Measurements from ENCODE around the gene FCHSD2. TPM values are rescaled to one million over a fixed set of nuclear protein-coding genes. Genes with fewer than 3 reads are reported as not detected.

The FCHSD2 gene
- total and polyA plus RNA-seq, 5 experiments from 2014 or later = 11.8 to 70.0 (median 15.6) TPM

GRCh38 chr11:72838691-72839305, 303.3 kb downstream of the FCHSD2 start:
- Mint-ChIP-seq H3K4me1 (peaks cover 0 to 3% (median under 1%) of the 10 kb centered on the region in 4 donors), H3K27ac (peak overlapping the region in 7 of 10 donors; percentile 1 to 73 (median 40)), H3K27me3 (no peaks in the 10 kb centered on the region), H3K4me3 (no peak overlapping the region), H3K36me3 (peaks cover 4 to 74% (median 9%) of the 10 kb centered on the region in 3 donors), H3K9me3 (no peaks in the 10 kb centered on the region)
- no peak for ATAC-seq
- DNase-seq = no peak
- POLR2A ChIA-PET = interaction anchor here (0.7 kb wide), 1 partner anchor 11 kb away, joined by 3 read pairs; no protein-coding TSS in a partner anchor

- ATAC-seq = no peak
- peak in 1 of 10 donors; percentile 34 for DNase-seq
- H3K27ac Mint-ChIP-seq = peak overlapping the region in 6 of 10 donors; percentile 1 to 53 (median 37)
- POLR2A ChIA-PET = no interaction called here
- peaks cover 4 to 17% (median 7%) of the 10 kb centered on the region in 4 donors for H3K4me1 Mint-ChIP-seq
- H3K9me3 Mint-ChIP-seq = no peaks in the 10 kb centered on the region
- peaks cover 0 to 48% (median 9%) of the 10 kb centered on the region in 3 donors for H3K36me3 Mint-ChIP-seq
- H3K27me3 Mint-ChIP-seq = no peaks in the 10 kb centered on the region
- no peak overlapping the region for H3K4me3 Mint-ChIP-seq
These were observed 306.0 kb downstream of the FCHSD2 start for GRCh38 chr11:72836111-72836510.

GRCh38 chr11:72834905-72835304, 307.2 kb downstream of the FCHSD2 start:
- Mint-ChIP-seq H3K36me3 (peaks cover 0 to 41% (median 4%) of the 10 kb centered on the region in 3 donors), H3K27me3 (no peaks in the 10 kb centered on the region), H3K4me1 (peaks cover 5 to 17% (median 9%) of the 10 kb centered on the region in 4 donors), H3K4me3 (no peak overlapping the region), H3K27ac (peak overlapping the region in 8 of 10 donors; percentile 56 to 82 (median 70)), H3K9me3 (no peaks in the 10 kb centered on the region)
- ATAC-seq (no peak), DNase-seq (no peak)
- POLR2A ChIA-PET = interaction anchor here (0.6 to 1.1 kb wide), 2 partner anchors 99 to 110 kb away, joined by 3 to 4 read pairs; no protein-coding TSS in a partner anchor

- ATAC-seq = no peak
- no peak overlapping the region for H3K4me3 Mint-ChIP-seq
- H3K27ac Mint-ChIP-seq = peak overlapping the region in 6 of 10 donors; percentile 11 to 83 (median 37)
- no peaks in the 10 kb centered on the region for H3K27me3 Mint-ChIP-seq
- no peak for DNase-seq
- POLR2A ChIA-PET = interaction anchor here (0.6 to 0.7 kb wide), 2 partner anchors 24 to 103 kb away, joined by 3 read pairs; no protein-coding TSS in a partner anchor
- no peaks in the 10 kb centered on the region for H3K9me3 Mint-ChIP-seq
- H3K36me3 Mint-ChIP-seq = peaks cover 0 to 40% (median 4%) of the 10 kb centered on the region in 3 donors
- peaks cover 6 to 17% (median 7%) of the 10 kb centered on the region in 4 donors for H3K4me1 Mint-ChIP-seq
These were observed 308.2 kb downstream of the FCHSD2 start for GRCh38 chr11:72833811-72834493.

DNA sequence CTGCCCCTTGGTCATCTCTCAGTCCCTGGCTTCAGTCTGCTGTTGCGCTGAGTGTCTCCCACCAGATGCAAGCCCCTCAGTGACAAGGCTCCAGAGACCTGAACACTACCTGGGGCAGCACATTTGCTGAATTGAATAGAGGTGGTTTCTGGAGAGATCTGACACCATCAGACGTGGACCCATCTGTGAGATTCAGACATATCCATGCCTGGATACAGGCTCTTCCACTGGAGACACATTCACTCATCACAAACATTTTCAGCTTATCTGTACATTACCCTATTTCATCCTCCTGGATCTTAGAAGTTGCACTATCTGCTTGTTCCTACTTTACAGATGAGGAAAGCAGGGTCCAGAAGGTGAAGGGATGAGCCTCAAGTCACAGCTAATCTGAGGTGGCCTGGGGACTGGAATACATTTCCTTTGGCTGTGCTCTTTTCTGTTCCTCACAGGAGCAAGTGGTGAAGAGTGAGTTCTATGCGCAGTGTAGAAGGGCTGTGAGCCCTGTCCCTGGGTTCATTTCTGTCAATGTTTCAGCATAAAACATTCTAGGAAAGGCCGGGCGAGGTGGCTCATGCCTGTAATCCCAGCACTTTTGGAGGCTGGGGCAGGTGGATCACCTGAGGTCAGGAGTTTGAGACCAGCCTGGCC, 308.9 kb downstream of the FCHSD2 start:
- Mint-ChIP-seq H3K36me3 (peaks cover 0 to 33% (median 2%) of the 10 kb centered on the region in 3 donors), H3K9me3 (no peaks in the 10 kb centered on the region), H3K4me1 (peaks cover 7 to 17% (median 9%) of the 10 kb centered on the region in 4 donors), H3K27me3 (no peaks in the 10 kb centered on the region), H3K4me3 (no peak overlapping the region), H3K27ac (peak overlapping the region in 9 of 10 donors; percentile 53 to 88 (median 74))
- ATAC-seq (no peak), DNase-seq (no peak)
- POLR2A ChIA-PET = no interaction called here

- H3K36me3 Mint-ChIP-seq = peaks cover 0 to 26% (median 2%) of the 10 kb centered on the region in 3 donors
- DNase-seq (no peak), ATAC-seq (no peak)
- no peaks in the 10 kb centered on the region for H3K9me3 Mint-ChIP-seq
- POLR2A ChIA-PET = interaction anchor here (0.6 to 1.7 kb wide), 4 partner anchors 14 to 345 kb away, joined by 3 to 7 read pairs (median 4); no protein-coding TSS in a partner anchor
- no peaks in the 10 kb centered on the region for H3K27me3 Mint-ChIP-seq
- no peak overlapping the region for H3K4me3 Mint-ChIP-seq
- peaks cover 7 to 18% (median 12%) of the 10 kb centered on the region in 4 donors for H3K4me1 Mint-ChIP-seq
- H3K27ac Mint-ChIP-seq = peak overlapping the region; percentile 43 to 88 (median 82)
These were observed 309.6 kb downstream of the FCHSD2 start for GRCh38 chr11:72832301-72833082.

- peaks cover 7 to 20% (median 12%) of the 10 kb centered on the region in 4 donors for H3K4me1 Mint-ChIP-seq
- no peak overlapping the region for H3K4me3 Mint-ChIP-seq
- POLR2A ChIA-PET = interaction anchor here (0.6 to 1.7 kb wide), 3 partner anchors 16 to 346 kb away, joined by 3 to 7 read pairs (median 4); no protein-coding TSS in a partner anchor
- H3K36me3 Mint-ChIP-seq = peaks cover 0 to 21% (median 0%) of the 10 kb centered on the region in 3 donors
- no peaks in the 10 kb centered on the region for H3K9me3 Mint-ChIP-seq
- peak; percentile 80 to 83 for ATAC-seq
- peak in 9 of 10 donors; percentile 21 to 69 (median 47) for DNase-seq
- peak overlapping the region; percentile 30 to 86 (median 71) for H3K27ac Mint-ChIP-seq
- no peaks in the 10 kb centered on the region for H3K27me3 Mint-ChIP-seq
These were observed 310.4 kb downstream of the FCHSD2 start for GRCh38 chr11:72831521-72832300.

DNA sequence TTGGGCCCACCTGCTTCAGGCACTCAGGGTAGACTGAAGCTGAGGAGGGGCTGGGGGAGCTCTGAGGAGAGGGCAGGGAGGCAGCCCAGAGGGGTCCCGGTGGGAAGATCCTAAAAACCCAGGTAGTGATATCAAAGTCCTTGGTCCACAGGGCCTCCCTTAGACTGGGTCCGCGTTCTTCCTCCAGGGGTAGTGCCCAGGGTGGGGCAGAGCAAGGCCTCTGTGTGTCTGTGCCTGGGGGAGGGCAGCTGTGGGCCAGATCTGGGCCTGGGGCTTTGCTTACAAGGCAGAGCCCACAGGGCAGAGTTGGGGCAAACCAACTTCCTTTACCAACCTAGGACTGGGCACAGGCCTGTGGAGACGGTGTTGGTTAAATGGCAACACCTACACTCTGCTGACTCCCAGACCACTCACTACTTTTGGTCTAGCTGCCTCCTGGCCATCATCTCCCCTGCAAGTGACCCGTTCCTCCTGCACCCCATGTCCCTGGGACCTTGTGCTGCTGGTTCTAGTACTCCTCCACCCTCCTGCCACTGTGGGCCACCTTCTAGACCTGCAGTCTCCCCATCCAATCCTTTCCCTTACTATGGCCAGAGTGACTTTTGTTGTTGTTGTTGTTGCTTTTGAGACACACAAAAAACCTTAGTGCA, 312.1 kb downstream of the FCHSD2 start:
- POLR2A ChIA-PET = interaction anchor here (1.5 kb wide), 1 partner anchor 312 kb away, joined by 4 read pairs; the partner anchor contains the start of gene FCHSD2
- peak overlapping the region; percentile 26 to 91 (median 71) for H3K27ac Mint-ChIP-seq
- ATAC-seq = no peak
- no peaks in the 10 kb centered on the region for H3K9me3 Mint-ChIP-seq
- peaks cover 0 to 13% (median 0%) of the 10 kb centered on the region in 3 donors for H3K36me3 Mint-ChIP-seq
- peaks cover 6 to 20% (median 13%) of the 10 kb centered on the region in 4 donors for H3K4me1 Mint-ChIP-seq
- no peak overlapping the region for H3K4me3 Mint-ChIP-seq
- no peaks in the 10 kb centered on the region for H3K27me3 Mint-ChIP-seq
- DNase-seq = no peak

DNA sequence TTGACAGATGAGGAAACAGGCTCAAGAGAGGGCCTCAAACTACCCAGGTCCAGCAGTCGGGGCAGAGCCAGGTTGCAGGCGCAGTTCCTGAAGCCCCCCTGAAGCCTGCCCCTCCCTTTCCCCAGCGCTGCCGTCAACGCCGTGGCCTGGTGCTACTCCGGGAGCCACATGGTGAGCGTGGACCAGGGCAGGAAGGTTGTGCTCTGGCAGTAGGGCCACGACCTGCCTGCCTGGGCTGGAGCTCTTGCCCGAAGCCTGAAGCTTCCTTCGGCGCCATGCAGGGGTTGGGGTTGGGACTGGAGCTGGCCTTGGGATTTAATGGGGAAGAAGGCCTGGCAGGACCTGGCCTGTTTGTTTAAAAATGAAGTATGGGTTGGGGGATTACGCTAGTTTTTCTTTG, 312.9 kb downstream of the FCHSD2 start:
- POLR2A ChIA-PET = interaction anchor here (1.5 kb wide), 1 partner anchor 313 kb away, joined by 4 read pairs; the partner anchor contains the start of gene FCHSD2
- Mint-ChIP-seq H3K4me1 (peaks cover 10 to 23% (median 16%) of the 10 kb centered on the region in 4 donors), H3K4me3 (no peak overlapping the region), H3K27me3 (no peaks in the 10 kb centered on the region), H3K27ac (peak overlapping the region in 6 of 10 donors; percentile 20 to 91 (median 78)), H3K36me3 (peaks cover 0 to 13% (median 0%) of the 10 kb centered on the region in 3 donors), H3K9me3 (no peaks in the 10 kb centered on the region)
- no peak for ATAC-seq
- no peak for DNase-seq

GRCh38 chr11:72828692-72829101, 313.4 kb downstream of the FCHSD2 start:
- H3K27me3 Mint-ChIP-seq = no peaks in the 10 kb centered on the region
- DNase-seq = peak in 1 of 10 donors; percentile 59
- no peak overlapping the region for H3K4me3 Mint-ChIP-seq
- peaks cover 0 to 13% (median 0%) of the 10 kb centered on the region in 3 donors for H3K36me3 Mint-ChIP-seq
- H3K9me3 Mint-ChIP-seq = no peaks in the 10 kb centered on the region
- peaks cover 10 to 25% (median 16%) of the 10 kb centered on the region in 4 donors for H3K4me1 Mint-ChIP-seq
- ATAC-seq = no peak
- POLR2A ChIA-PET = interaction anchor here (1.4 to 1.5 kb wide), 2 partner anchors 17 to 314 kb away, joined by 3 to 4 read pairs; partner anchors contain the start of gene FCHSD2
- peak overlapping the region in 6 of 10 donors; percentile 33 to 87 (median 64) for H3K27ac Mint-ChIP-seq
